WTC11 (cell line): ENCODE data around the gene FADS6. TPM values are rescaled to one million over a fixed set of nuclear protein-coding genes. Genes with fewer than 3 reads are reported as not detected.

Experiments used
- ATAC-seq: fragments of 200-7000 bp; cut with Tn5 transposase; 2 replicates; pipeline ENCODE4 v1.10.0; 2021; ENCODE audit warnings: mild to moderate bottlenecking, moderate library complexity
- CTCF ChIA-PET: fragments of 300-600 bp; sonication (Branson Sonifier 250); formaldehyde crosslinking; loops from one replicate; lab custom pipeline; 2021; ENCODE audit warnings: antibody characterized with exemption; lab: Charles Lee
- POLR2A ChIA-PET: fragments of 350-600 bp; sonication (Branson Sonifier 250); formaldehyde crosslinking; loops from one replicate; lab custom pipeline; 2021; ENCODE audit warnings: antibody characterized with exemption; lab: Charles Lee
- DNase-seq: peaks from one replicate; pipeline ENCODE4 v3.0.0; 2021; ENCODE audit warnings: low spot score
- H3K27ac Mint-ChIP-seq: 2 replicates; pipeline ENCODE4 v1.8.0; 2021; ENCODE audit warnings: mixed read lengths
- H3K27me3 Mint-ChIP-seq: 2 replicates; pipeline ENCODE4 v1.8.0; 2021; ENCODE audit warnings: low read depth, mild to moderate bottlenecking, moderate library complexity, mixed read lengths
- H3K36me3 Mint-ChIP-seq: 2 replicates; pipeline ENCODE4 v1.8.0; 2021; ENCODE audit warnings: mixed read lengths
- H3K4me1 Mint-ChIP-seq: 2 replicates; pipeline ENCODE4 v1.8.0; 2022; ENCODE audit warnings: mixed read lengths
- H3K4me3 Mint-ChIP-seq: 2 replicates; pipeline ENCODE4 v1.8.0; 2021; ENCODE audit warnings: mild to moderate bottlenecking, moderate library complexity, mixed read lengths
- H3K9me3 Mint-ChIP-seq: 2 replicates; pipeline ENCODE4 v1.8.0; 2021; ENCODE audit warnings: mixed read lengths
- ARID4B ChIP-seq: sonication (generic); formaldehyde crosslinking; IDR thresholded peaks from 2 replicates; pipeline ENCODE4 v1.8.0; 2023; ENCODE audit warnings: missing genetic modification reagents, mild to moderate bottlenecking, borderline replicate concordance
- CBFB ChIP-seq: sonication (generic); formaldehyde crosslinking; IDR thresholded peaks from 2 replicates; pipeline ENCODE4 v1.8.1; 2022; ENCODE audit warnings: mild to moderate bottlenecking, low read depth, missing genetic modification reagents
- IRF1 ChIP-seq: sonication (generic); formaldehyde crosslinking; IDR thresholded peaks from 2 replicates; pipeline ENCODE4 v1.8.0; 2023; ENCODE audit warnings: missing genetic modification reagents
- KAT7 ChIP-seq: sonication (generic); formaldehyde crosslinking; IDR thresholded peaks from 2 replicates; pipeline ENCODE4 v1.8.1; 2023; ENCODE audit warnings: missing genetic modification reagents, mild to moderate bottlenecking, borderline replicate concordance
- MAX ChIP-seq: sonication (generic); formaldehyde crosslinking; IDR thresholded peaks from 2 replicates; pipeline ENCODE4 v1.8.0; 2022; ENCODE audit warnings: mild to moderate bottlenecking, missing genetic modification reagents
- MXD4 ChIP-seq: fragments of 250-450 bp; sonication (Bioruptor Pico); IDR thresholded peaks from 2 replicates; pipeline ENCODE4 v1.8.0; 2021; ENCODE audit warnings: mild to moderate bottlenecking, moderate library complexity, borderline replicate concordance
- NFATC4 ChIP-seq: fragments of 250-450 bp; sonication (Bioruptor Pico); IDR thresholded peaks from 2 replicates; pipeline ENCODE4 v1.9.0; 2021; ENCODE audit warnings: mild to moderate bottlenecking
- NR2C2 ChIP-seq: sonication (generic); formaldehyde crosslinking; IDR thresholded peaks from 2 replicates; pipeline ENCODE4 v1.8.0; 2022; ENCODE audit warnings: mild to moderate bottlenecking, missing genetic modification reagents
- NR3C1 ChIP-seq: sonication (generic); formaldehyde crosslinking; conservative IDR thresholded peaks from 2 replicates; pipeline ENCODE4 v1.8.1; 2023; ENCODE audit warnings: low read depth, mild to moderate bottlenecking, missing genetic modification reagents
- PRDM15 ChIP-seq: sonication (generic); formaldehyde crosslinking; IDR thresholded peaks from 2 replicates; pipeline ENCODE4 v1.8.0; 2022; ENCODE audit warnings: missing genetic modification reagents
- RORB ChIP-seq: fragments of 250-450 bp; sonication (Bioruptor Pico); IDR thresholded peaks from 2 replicates; pipeline ENCODE4 v1.9.0; 2021; ENCODE audit warnings: mild to moderate bottlenecking
- SP1 ChIP-seq: sonication (generic); formaldehyde crosslinking; conservative IDR thresholded peaks from 2 replicates; pipeline ENCODE4 v1.8.1; 2022; ENCODE audit warnings: missing genetic modification reagents
- STAT6 ChIP-seq: sonication (generic); formaldehyde crosslinking; conservative IDR thresholded peaks from 2 replicates; pipeline ENCODE4 v1.8.1; 2023; ENCODE audit warnings: mild to moderate bottlenecking, low read depth, missing genetic modification reagents, moderate library complexity
- ZNF263 ChIP-seq: sonication (generic); formaldehyde crosslinking; IDR thresholded peaks from 2 replicates; pipeline ENCODE4 v1.8.1; 2022; ENCODE audit warnings: low read depth, mild to moderate bottlenecking, moderate library complexity, missing genetic modification reagents
- ZNF281 ChIP-seq: sonication (generic); formaldehyde crosslinking; IDR thresholded peaks from 2 replicates; pipeline ENCODE4 v1.8.0; 2023; ENCODE audit warnings: mild to moderate bottlenecking, missing genetic modification reagents
- ZNF317 ChIP-seq: sonication (generic); formaldehyde crosslinking; IDR thresholded peaks from 2 replicates; pipeline ENCODE4 v1.8.1; 2023; ENCODE audit warnings: low read depth, mild to moderate bottlenecking, moderate library complexity, missing genetic modification reagents, borderline replicate concordance
- ZNF512 ChIP-seq: sonication (generic); formaldehyde crosslinking; IDR thresholded peaks from 2 replicates; pipeline ENCODE4 v1.8.1; 2022; ENCODE audit warnings: missing genetic modification reagents, borderline replicate concordance
- ZNF671 ChIP-seq: fragments of 250-450 bp; sonication (Bioruptor Pico); IDR thresholded peaks from 2 replicates; pipeline ENCODE4 v1.8.0; 2021; ENCODE audit warnings: mild to moderate bottlenecking
- total RNA-seq: library from RNA; stranded (reverse); gene quantifications from 3 replicates; pipeline ENCODE4 v1.2.3, GENCODE V29; 2021

FADS6 gene
- total RNA-seq, 1 experiment from 2014 or later = 1.2 TPM

- TF ChIP-seq PRDM15 (no peak), NR3C1 (no peak), RORB (CRISPR knock-in tag) (no peak), ZNF671 (CRISPR knock-in tag) (no peak), CBFB (no peak), ARID4B (no peak), MXD4 (CRISPR knock-in tag) (no peak), ZNF512 (CRISPR knock-in tag) (no peak), SP1 (CRISPR knock-in tag) (no peak), ZNF263 (CRISPR knock-in tag) (no peak), ZNF281 (no peak)
- TF ChIP-seq, all 79 proteins: peak for 0
Observed at GRCh38 chr17:74878658-74879057, 14.8 kb downstream of the FADS6 start (continued).

- H3K27ac Mint-ChIP-seq = peak overlapping the region; percentile 71
- ChIA-PET POLR2A (no interaction called here), CTCF (interaction anchor here (1.0 to 1.4 kb wide), 5 partner anchors 14 to 134 kb away, joined by 3 to 6 read pairs (median 3); no protein-coding TSS in a partner anchor)
- no peaks in the 10 kb centered on the region for H3K36me3 Mint-ChIP-seq
- peaks cover 7% of the 10 kb centered on the region for H3K4me1 Mint-ChIP-seq
- H3K4me3 Mint-ChIP-seq = no peak overlapping the region
- no peak for ATAC-seq
- H3K9me3 Mint-ChIP-seq = no peaks in the 10 kb centered on the region
- no peak for DNase-seq
- H3K27me3 Mint-ChIP-seq = peaks cover 5% of the 10 kb centered on the region; the same call in 1 of the 2 replicates
- TF ChIP-seq CBFB (no peak), SP1 (CRISPR knock-in tag) (no peak), IRF1 (CRISPR knock-in tag) (no peak), ZNF317 (CRISPR knock-in tag) (no peak), KAT7 (CRISPR knock-in tag) (no peak), RORB (CRISPR knock-in tag) (no peak), NFATC4 (CRISPR knock-in tag) (no peak), MAX (CRISPR knock-in tag) (no peak), NR2C2 (no peak), STAT6 (CRISPR knock-in tag) (no peak)
Observed at GRCh38 chr17:74877592-74878548, 15.6 kb downstream of the FADS6 start.
